Fibroblast of skin of back (primary cell): Measurements from ENCODE around the gene SCP2D1. TPM values are rescaled to one million over a fixed set of nuclear protein-coding genes. Genes with fewer than 3 reads are reported as not detected.
"Not testable (repeated sequence)": the region's sequence is repeated elsewhere in the genome, so short reads cannot be mapped to it uniquely, and the experiment has no call there.

Experiments
- DNase-seq: peaks from one replicate; pipeline ENCODE4 v3.0.0-alpha.2; 2013
- polyA plus RNA-seq, 2 experiments: library from polyadenylated mRNA; unstranded; fragments of 120-200 nt; gene quantifications; one replicate each; pipeline ENCODE4 v1.2.1, GENCODE V29; 2013; ENCODE audit not compliant: insufficient read length in 2 of 2

Gene SCP2D1
- not detected for polyA plus RNA-seq (2013, experiment 1 of 2; ENCODE audit: insufficient read length)
- not detected for polyA plus RNA-seq (2013, experiment 2 of 2; ENCODE audit: insufficient read length)

- DNase-seq = no peak
These were observed at the start of gene SCP2D1 for GRCh38 chr20:18813483-18813882. TSS of gene SCP2D1 (plus strand) at chr20:18813783. CDS start at chr20:18813816, 33 bp downstream.

GRCh38 chr20:18767676-18768075 lies 45.9 kb upstream of the SCP2D1 start:
- no peak for DNase-seq

GRCh38 chr20:18773566-18773965 lies 40.0 kb upstream of the SCP2D1 start:
- DNase-seq = no peak

GRCh38 chr20:18774207-18774606 lies 39.4 kb upstream of the SCP2D1 start:
- no peak for DNase-seq

GRCh38 chr20:18775633-18776032 lies 38.0 kb upstream of the SCP2D1 start:
- no peak for DNase-seq

GRCh38 chr20:18778690-18779392 lies 34.7 kb upstream of the SCP2D1 start:
- DNase-seq = no peak

GRCh38 chr20:18780385-18781130 lies 33.0 kb upstream of the SCP2D1 start:
- no peak for DNase-seq

- DNase-seq = no peak
These were observed 32.1 kb upstream of the SCP2D1 start for GRCh38 chr20:18781509-18781908.

- DNase-seq = no peak
These were observed 30.1 kb upstream of the SCP2D1 start for GRCh38 chr20:18783385-18783959.

GRCh38 chr20:18787046-18787445 lies 26.5 kb upstream of the SCP2D1 start:
- not testable (repeated sequence) for DNase-seq

- DNase-seq = no peak
These were observed 25.6 kb upstream of the SCP2D1 start for GRCh38 chr20:18788021-18788420.

- DNase-seq = no peak
These were observed 22.8 kb upstream of the SCP2D1 start for GRCh38 chr20:18790787-18791186.

GRCh38 chr20:18793625-18794427 lies 19.8 kb upstream of the SCP2D1 start:
- peak; percentile 92 for DNase-seq

GRCh38 chr20:18794428-18794787 lies 19.2 kb upstream of the SCP2D1 start:
- no peak for DNase-seq

GRCh38 chr20:18795366-18795765 lies 18.2 kb upstream of the SCP2D1 start:
- no peak for DNase-seq

- DNase-seq = no peak
These were observed 17.2 kb upstream of the SCP2D1 start for GRCh38 chr20:18796282-18796833.

- no peak for DNase-seq
These were observed 12.1 kb upstream of the SCP2D1 start for GRCh38 chr20:18801516-18801915.

- no peak for DNase-seq
These were observed 11.5 kb upstream of the SCP2D1 start for GRCh38 chr20:18802012-18802634.

GRCh38 chr20:18805881-18806280 lies 7.7 kb upstream of the SCP2D1 start:
- peak; percentile 35 for DNase-seq

- DNase-seq = no peak
These were observed 4.9 kb upstream of the SCP2D1 start for GRCh38 chr20:18808712-18809111.

GRCh38 chr20:18811186-18811585 lies 2.4 kb upstream of the SCP2D1 start:
- DNase-seq = no peak

- DNase-seq = no peak
These were observed 1.7 kb upstream of the SCP2D1 start for GRCh38 chr20:18811904-18812303.
